ENCODE measurements around the gene DDX10.
"Not testable (repeated sequence)": the region's sequence is repeated elsewhere in the genome, so short reads cannot be mapped to it uniquely, and the experiment has no call there.

The DDX10 gene

DNA sequence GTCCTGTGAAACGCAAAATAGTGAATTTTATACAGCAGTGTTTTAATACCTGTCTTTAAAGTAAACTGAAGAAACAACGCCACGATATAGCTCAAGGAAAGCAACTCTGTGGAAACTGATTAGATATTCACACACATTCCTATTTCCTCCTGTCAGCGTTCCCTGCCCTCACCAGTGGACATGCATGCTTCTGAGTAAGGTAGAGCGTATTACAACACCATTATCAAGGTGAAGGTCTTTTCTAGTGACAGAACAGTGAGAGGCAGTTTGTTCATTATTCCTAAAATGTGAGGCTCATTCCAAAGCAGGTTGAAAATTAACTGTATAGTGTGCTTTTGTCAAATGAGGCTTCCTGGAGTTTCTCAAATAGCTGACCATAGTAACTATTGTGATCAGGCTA, 153.1 kb downstream of the DDX10 start:
- Mint-ChIP-seq H3K9me3 (no peaks in the 10 kb centered on the region), H3K27ac (no peak overlapping the region), H3K4me1 (peaks cover 4% of the 10 kb centered on the region), H3K36me3 (peaks cover 13% of the 10 kb centered on the region), H3K4me3 (no peak overlapping the region), H3K27me3 (no peaks in the 10 kb centered on the region)
- ATAC-seq (ENCODE audit: low read depth) (no peak), DNase-seq (ENCODE audit: low spot score in 2 of 2) (no peak)

GRCh38 chr11:108818971-108819370, 154.1 kb downstream of the DDX10 start:
- Mint-ChIP-seq H3K9me3 (no peaks in the 10 kb centered on the region), H3K27ac (peak overlapping the region; percentile 30), H3K27me3 (no peaks in the 10 kb centered on the region), H3K4me3 (no peak overlapping the region), H3K4me1 (peaks cover 4% of the 10 kb centered on the region), H3K36me3 (peaks cover 13% of the 10 kb centered on the region)
- no peak for DNase-seq (ENCODE audit: low spot score in 2 of 2)
- no peak for ATAC-seq (ENCODE audit: low read depth)

GRCh38 chr11:108819957-108820356, 155.1 kb downstream of the DDX10 start:
- Mint-ChIP-seq H3K9me3 (no peaks in the 10 kb centered on the region), H3K27ac (no peak overlapping the region), H3K36me3 (peaks cover 13% of the 10 kb centered on the region), H3K27me3 (no peaks in the 10 kb centered on the region), H3K4me3 (no peak overlapping the region), H3K4me1 (peaks cover 4% of the 10 kb centered on the region)
- no peak for DNase-seq (ENCODE audit: low spot score in 2 of 2)
- ATAC-seq (ENCODE audit: low read depth) = no peak

GRCh38 chr11:108823960-108824359, 159.1 kb downstream of the DDX10 start:
- not testable (repeated sequence) for H3K36me3 Mint-ChIP-seq; DNase-seq (ENCODE audit: low spot score in 2 of 2); H3K27me3 Mint-ChIP-seq; H3K9me3 Mint-ChIP-seq; ATAC-seq (ENCODE audit: low read depth); H3K4me3 Mint-ChIP-seq; H3K27ac Mint-ChIP-seq; H3K4me1 Mint-ChIP-seq

- Mint-ChIP-seq H3K9me3 (peaks cover 1% of the 10 kb centered on the region), H3K27me3 (no peaks in the 10 kb centered on the region)
Measured at GRCh38 chr11:108824545-108824944, 159.7 kb downstream of the DDX10 start.

GRCh38 chr11:108825381-108825780, 160.5 kb downstream of the DDX10 start:
- H3K4me1 Mint-ChIP-seq = peaks cover 5% of the 10 kb centered on the region
- H3K4me3 Mint-ChIP-seq = no peak overlapping the region
- ATAC-seq (ENCODE audit: low read depth) (no peak), DNase-seq (ENCODE audit: low spot score in 2 of 2) (no peak)
- H3K36me3 Mint-ChIP-seq = peaks cover 13% of the 10 kb centered on the region
- H3K27me3 Mint-ChIP-seq = no peaks in the 10 kb centered on the region
- H3K9me3 Mint-ChIP-seq = peaks cover 4% of the 10 kb centered on the region
- H3K27ac Mint-ChIP-seq = no peak overlapping the region

More at GRCh38 chr11:108824545-108824944, 159.7 kb downstream of the DDX10 start:
- Mint-ChIP-seq H3K27ac (no peak overlapping the region), H3K36me3 (peaks cover 7% of the 10 kb centered on the region), H3K4me3 (no peak overlapping the region), H3K4me1 (peaks cover under 1% of the 10 kb centered on the region)
- DNase-seq (ENCODE audit: low spot score in 2 of 2) (no peak), ATAC-seq (ENCODE audit: low read depth) (no peak)

DNA sequence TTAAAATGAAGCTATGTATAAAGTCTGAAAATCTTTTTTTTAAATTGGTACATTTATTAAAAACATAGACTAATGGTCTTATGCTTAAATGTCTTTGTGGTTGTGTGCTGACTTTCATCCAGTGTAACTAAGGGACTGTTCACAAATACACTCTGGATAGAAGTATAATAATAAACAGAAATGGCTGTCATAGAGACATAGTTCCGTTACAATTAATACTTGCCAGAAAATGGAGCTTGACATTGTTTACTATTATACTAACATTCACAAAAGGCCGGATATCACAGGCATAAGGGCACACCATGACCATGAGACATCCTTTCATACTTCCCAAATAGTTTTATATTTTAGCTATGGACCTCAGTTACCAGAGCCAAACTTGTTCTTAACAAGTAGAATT, 161.3 kb downstream of the DDX10 start:
- H3K36me3 Mint-ChIP-seq = peaks cover 13% of the 10 kb centered on the region
- H3K27me3 Mint-ChIP-seq = no peaks in the 10 kb centered on the region
- no peak for ATAC-seq (ENCODE audit: low read depth)
- peaks cover 4% of the 10 kb centered on the region for H3K9me3 Mint-ChIP-seq
- H3K4me1 Mint-ChIP-seq = peaks cover 5% of the 10 kb centered on the region
- no peak overlapping the region for H3K27ac Mint-ChIP-seq
- no peak overlapping the region for H3K4me3 Mint-ChIP-seq
- DNase-seq (ENCODE audit: low spot score in 2 of 2) = no peak

DNA sequence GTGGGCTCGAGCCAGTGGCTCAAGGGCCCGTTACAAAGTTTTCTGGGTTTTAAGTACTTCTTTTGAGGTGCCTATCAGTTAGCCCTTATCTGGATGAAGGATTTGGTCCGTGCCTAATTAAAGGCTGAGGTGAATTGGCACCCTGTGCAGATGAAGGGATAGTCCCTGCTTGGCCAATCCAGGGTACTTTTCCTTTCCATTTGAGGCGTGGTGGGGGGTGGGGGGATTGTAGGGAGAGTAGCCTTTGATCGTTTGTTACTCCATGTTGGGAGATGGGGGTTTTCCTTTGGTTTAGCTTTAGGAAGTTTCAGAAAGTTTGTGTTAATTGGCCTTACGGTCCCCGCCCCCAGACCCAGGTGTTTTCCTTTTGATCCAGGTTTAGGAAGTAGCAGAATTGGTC, 170.8 kb downstream of the DDX10 start:
- Mint-ChIP-seq H3K27me3 (no peaks in the 10 kb centered on the region), H3K9me3 (no peaks in the 10 kb centered on the region), H3K27ac (no peak overlapping the region), H3K4me3 (no peak overlapping the region), H3K36me3 (peaks cover 17% of the 10 kb centered on the region), H3K4me1 (peaks cover 2% of the 10 kb centered on the region)
- no peak for ATAC-seq (ENCODE audit: low read depth)
- DNase-seq (ENCODE audit: low spot score in 2 of 2) = no peak

DNA sequence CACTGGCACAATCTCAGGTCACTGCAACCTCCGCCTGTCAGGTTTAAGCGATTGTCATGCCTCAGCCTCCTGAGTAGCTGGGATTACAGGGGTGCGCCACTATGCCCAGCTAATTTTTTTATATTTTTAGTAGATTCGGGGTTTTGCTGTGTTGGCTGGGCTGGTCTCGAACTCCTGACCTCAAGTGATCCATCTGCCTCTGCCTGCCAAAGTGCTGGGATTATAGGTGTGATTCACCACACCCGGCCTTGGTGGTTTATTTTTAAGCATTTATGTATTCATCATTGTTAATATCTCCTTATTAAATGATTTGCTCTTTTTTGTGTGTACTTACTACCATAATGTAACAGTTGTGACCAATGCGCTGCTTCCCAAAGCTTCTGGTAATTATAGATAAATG, 171.7 kb downstream of the DDX10 start:
- DNase-seq (ENCODE audit: low spot score in 2 of 2) (no peak), ATAC-seq (ENCODE audit: low read depth) (no peak)
- Mint-ChIP-seq H3K36me3 (peaks cover 23% of the 10 kb centered on the region), H3K9me3 (no peaks in the 10 kb centered on the region), H3K27ac (no peak overlapping the region), H3K4me3 (no peak overlapping the region), H3K4me1 (peaks cover 3% of the 10 kb centered on the region), H3K27me3 (no peaks in the 10 kb centered on the region)

DNA sequence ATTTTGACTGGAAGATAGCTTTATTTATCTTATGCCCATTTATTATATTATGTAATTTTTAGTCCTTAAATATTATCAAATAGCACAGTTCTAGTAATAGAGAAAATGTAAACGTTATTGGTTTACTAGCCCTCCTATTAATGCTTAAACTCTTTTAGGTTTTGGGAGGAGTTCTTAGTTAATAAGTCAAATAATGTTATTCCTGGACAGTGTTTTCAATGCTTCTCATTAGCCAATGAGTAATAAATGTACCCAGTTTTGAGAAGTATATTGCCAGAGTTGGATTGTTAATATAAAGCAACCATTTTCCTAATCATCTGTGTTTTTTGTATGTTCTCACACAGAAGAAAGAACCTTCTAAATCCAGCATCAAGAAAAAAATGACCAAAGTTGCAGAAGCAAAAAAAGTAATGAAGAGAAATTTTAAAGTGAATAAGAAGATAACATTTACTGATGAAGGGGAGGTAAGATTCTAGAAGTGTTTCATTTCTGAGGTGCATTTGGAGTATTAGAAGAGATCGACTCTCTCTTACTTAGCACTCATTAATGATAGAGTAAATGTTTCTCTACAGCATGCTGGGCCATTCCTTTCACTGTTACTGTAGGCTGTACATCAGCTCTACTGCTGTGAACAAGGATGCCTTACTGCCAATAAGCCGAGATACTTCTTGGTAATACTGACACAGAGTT, 173.4 kb downstream of the DDX10 start:
- DNase-seq (ENCODE audit: low spot score in 2 of 2) (no peak), ATAC-seq (ENCODE audit: low read depth) (no peak)
- no peaks in the 10 kb centered on the region for H3K27me3 Mint-ChIP-seq
- H3K36me3 Mint-ChIP-seq = peaks cover 27% of the 10 kb centered on the region
- no peak overlapping the region for H3K4me3 Mint-ChIP-seq
- no peak overlapping the region for H3K27ac Mint-ChIP-seq
- no peaks in the 10 kb centered on the region for H3K9me3 Mint-ChIP-seq
- H3K4me1 Mint-ChIP-seq = peaks cover 3% of the 10 kb centered on the region

DNA sequence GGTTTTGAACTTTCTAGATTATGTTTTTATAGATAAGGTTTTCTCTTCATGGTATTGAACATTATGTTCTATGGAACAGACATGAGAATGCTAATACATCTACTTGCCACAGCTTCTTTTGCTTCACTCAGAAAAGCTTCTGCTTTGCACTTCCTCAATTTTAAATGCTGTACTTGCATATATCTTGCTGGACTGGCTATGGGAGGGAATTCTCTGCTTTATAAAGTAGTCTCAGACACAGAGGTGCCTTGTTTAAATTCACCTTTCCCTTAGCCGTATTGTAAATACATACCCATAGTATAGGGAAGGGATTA, 173.9 kb downstream of the DDX10 start:
- DNase-seq (ENCODE audit: low spot score in 2 of 2) (no peak), ATAC-seq (ENCODE audit: low read depth) (no peak)
- Mint-ChIP-seq H3K27me3 (no peaks in the 10 kb centered on the region), H3K9me3 (no peaks in the 10 kb centered on the region), H3K27ac (no peak overlapping the region), H3K4me3 (no peak overlapping the region), H3K4me1 (peaks cover 3% of the 10 kb centered on the region), H3K36me3 (peaks cover 25% of the 10 kb centered on the region)

- Mint-ChIP-seq H3K27me3 (no peaks in the 10 kb centered on the region), H3K27ac (no peak overlapping the region), H3K4me3 (no peak overlapping the region), H3K9me3 (no peaks in the 10 kb centered on the region), H3K4me1 (no peaks in the 10 kb centered on the region), H3K36me3 (peaks cover 20% of the 10 kb centered on the region)
- ATAC-seq (ENCODE audit: low read depth) = no peak
- DNase-seq (ENCODE audit: low spot score in 2 of 2) = no peak
Measured at GRCh38 chr11:108846009-108846408, 181.1 kb downstream of the DDX10 start.

GRCh38 chr11:108847298-108847990, 182.6 kb downstream of the DDX10 start:
- H3K27ac Mint-ChIP-seq = no peak overlapping the region
- ATAC-seq (ENCODE audit: low read depth) = no peak
- no peak overlapping the region for H3K4me3 Mint-ChIP-seq
- peaks cover 18% of the 10 kb centered on the region for H3K36me3 Mint-ChIP-seq
- no peaks in the 10 kb centered on the region for H3K4me1 Mint-ChIP-seq
- DNase-seq (ENCODE audit: low spot score in 2 of 2) = no peak
- H3K27me3 Mint-ChIP-seq = no peaks in the 10 kb centered on the region
- no peaks in the 10 kb centered on the region for H3K9me3 Mint-ChIP-seq

- no peaks in the 10 kb centered on the region for H3K9me3 Mint-ChIP-seq
- H3K4me1 Mint-ChIP-seq = peaks cover 14% of the 10 kb centered on the region
- ATAC-seq (ENCODE audit: low read depth) (no peak), DNase-seq (ENCODE audit: low spot score in 2 of 2) (no peak)
- peaks cover 7% of the 10 kb centered on the region for H3K36me3 Mint-ChIP-seq
- H3K27me3 Mint-ChIP-seq = no peaks in the 10 kb centered on the region
- H3K27ac Mint-ChIP-seq = peak overlapping the region; percentile 28
- H3K4me3 Mint-ChIP-seq = no peak overlapping the region
Measured at GRCh38 chr11:108851781-108852180, 186.9 kb downstream of the DDX10 start.

GRCh38 chr11:108852701-108853100, 187.8 kb downstream of the DDX10 start:
- ATAC-seq (ENCODE audit: low read depth) = no peak
- no peaks in the 10 kb centered on the region for H3K27me3 Mint-ChIP-seq
- no peak for DNase-seq (ENCODE audit: low spot score in 2 of 2)
- no peaks in the 10 kb centered on the region for H3K9me3 Mint-ChIP-seq
- peaks cover 14% of the 10 kb centered on the region for H3K4me1 Mint-ChIP-seq
- H3K4me3 Mint-ChIP-seq = no peak overlapping the region
- peaks cover 5% of the 10 kb centered on the region for H3K36me3 Mint-ChIP-seq
- H3K27ac Mint-ChIP-seq = peak overlapping the region; percentile 28
